Stomach smooth muscle (tissue), 2 donors: ENCODE results near the gene C19orf47.
A peak's percentile ranks its signal among the peaks of the same experiment; 100 is the strongest.

ENCODE experiments used
- H3K27ac ChIP-seq: one replicate; pipeline ENCODE4 v1.7.0; 2013; ENCODE audit warnings: mild to moderate bottlenecking, low read length, inconsistent platforms
- H3K27me3 ChIP-seq, 2 donors: one replicate each; pipeline ENCODE4 v1.7.0; 2013; ENCODE audit warnings: low read length in 2 of 2; ENCODE audit not compliant: insufficient read depth in 2 of 2, control insufficient read depth in 1 of 2
- H3K36me3 ChIP-seq, 2 donors: one replicate each; pipeline ENCODE4 v1.7.0; 2013; ENCODE audit warnings: low read length in 2 of 2; ENCODE audit not compliant: control insufficient read depth in 2 of 2, insufficient read depth in 2 of 2
- H3K4me1 ChIP-seq: one replicate; pipeline ENCODE4 v1.7.0; 2013; ENCODE audit warnings: low read length; ENCODE audit not compliant: control insufficient read depth, insufficient read depth
- H3K4me3 ChIP-seq, 2 donors: one replicate each; pipeline ENCODE4 v1.7.0; 2013; ENCODE audit warnings: low read length in 2 of 2
- H3K9ac ChIP-seq, 2 donors: one replicate each; pipeline ENCODE4 v1.7.0; 2013; ENCODE audit warnings: low read length in 2 of 2, mild to moderate bottlenecking in 1 of 2
- H3K9me3 ChIP-seq, 2 donors: one replicate each; pipeline ENCODE4 v1.7.0; 2013; ENCODE audit warnings: low read length in 2 of 2; ENCODE audit not compliant: control insufficient read depth in 2 of 2
- donor health status: healthy.
- donor health status: Pancreatic carcinoma.

The C19orf47 gene

DNA sequence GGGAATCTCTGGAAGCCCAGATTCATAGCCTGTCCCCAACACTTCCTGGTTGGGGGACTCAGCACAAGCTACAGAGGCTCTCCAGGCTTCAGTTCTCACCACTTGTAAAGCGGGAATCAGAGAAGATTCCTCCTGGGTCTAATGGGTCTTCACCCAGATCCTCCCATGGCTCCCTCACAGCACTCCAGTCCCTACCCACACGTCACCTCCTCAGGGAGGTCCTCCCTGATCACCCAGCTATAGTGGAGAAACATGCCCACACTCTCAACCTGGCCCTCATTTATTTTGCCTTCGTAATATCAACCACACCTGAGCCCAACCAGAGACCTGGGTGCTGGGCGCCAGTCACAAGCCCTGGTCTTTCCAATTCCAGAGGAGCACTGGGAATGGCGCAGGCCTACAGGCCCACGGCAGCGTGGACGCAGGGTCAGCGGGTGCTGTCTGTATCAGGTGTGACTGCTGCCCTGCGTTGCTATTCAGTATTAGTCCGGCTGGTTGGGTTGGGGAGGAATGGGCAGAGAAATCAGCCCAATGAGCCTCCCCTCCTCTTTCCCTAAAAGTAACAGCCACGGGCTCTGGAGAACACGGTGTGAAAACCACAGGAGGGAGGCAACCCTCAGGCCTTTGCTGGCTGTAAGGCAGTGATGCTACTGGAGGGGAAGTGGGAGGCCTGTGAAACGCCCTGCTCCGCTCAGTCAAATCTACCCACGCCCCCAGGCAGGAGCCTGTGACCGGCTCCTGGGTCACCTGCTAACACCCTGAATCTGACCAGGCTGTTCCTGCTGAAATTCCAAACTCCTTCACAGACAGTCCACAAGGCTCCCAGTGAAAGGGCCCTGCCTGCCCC is 68.2 kb downstream of the C19orf47 start:
- Histone ChIP-seq H3K27me3 (no peaks in the 10 kb centered on the region), H3K9me3 (no peaks in the 10 kb centered on the region), H3K4me3 (peak overlapping the region in 1 of 2 donors; percentile 64), H3K9ac (peak overlapping the region; percentile 36 to 69), H3K36me3 (peaks cover 0 to 5% of the 10 kb centered on the region in 2 donors), H3K4me1 (peaks cover 69% of the 10 kb centered on the region), H3K27ac (peak overlapping the region; percentile 60)

DNA sequence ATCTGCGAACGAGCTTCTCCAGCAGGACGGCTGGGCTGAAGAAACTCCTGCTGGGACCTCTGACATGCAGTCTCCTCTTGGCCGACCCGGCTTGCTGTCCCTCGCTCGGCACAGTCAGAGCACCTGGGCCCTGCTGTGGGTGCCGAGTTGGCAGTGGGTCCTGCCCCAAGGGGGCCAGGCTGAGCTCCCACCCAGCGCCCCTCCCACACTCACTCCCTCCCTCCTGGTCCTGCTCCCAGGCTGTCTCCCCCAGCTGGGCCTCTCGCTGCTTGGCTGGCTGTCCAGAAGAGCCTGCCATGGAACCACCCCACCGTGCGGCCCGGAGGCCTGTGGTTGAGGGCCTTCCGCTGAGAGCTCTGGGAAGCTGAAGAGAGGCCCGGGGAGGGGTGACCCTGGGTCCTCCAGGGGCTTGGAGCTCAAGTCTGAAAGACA is 69.1 kb downstream of the C19orf47 start:
- Histone ChIP-seq H3K4me3 (peak overlapping the region; percentile 29 to 64), H3K27ac (peak overlapping the region; percentile 60), H3K9me3 (no peaks in the 10 kb centered on the region), H3K4me1 (peaks cover 74% of the 10 kb centered on the region), H3K27me3 (no peaks in the 10 kb centered on the region), H3K36me3 (peaks cover 0 to 5% of the 10 kb centered on the region in 2 donors), H3K9ac (peak overlapping the region; percentile 36 to 69)

DNA sequence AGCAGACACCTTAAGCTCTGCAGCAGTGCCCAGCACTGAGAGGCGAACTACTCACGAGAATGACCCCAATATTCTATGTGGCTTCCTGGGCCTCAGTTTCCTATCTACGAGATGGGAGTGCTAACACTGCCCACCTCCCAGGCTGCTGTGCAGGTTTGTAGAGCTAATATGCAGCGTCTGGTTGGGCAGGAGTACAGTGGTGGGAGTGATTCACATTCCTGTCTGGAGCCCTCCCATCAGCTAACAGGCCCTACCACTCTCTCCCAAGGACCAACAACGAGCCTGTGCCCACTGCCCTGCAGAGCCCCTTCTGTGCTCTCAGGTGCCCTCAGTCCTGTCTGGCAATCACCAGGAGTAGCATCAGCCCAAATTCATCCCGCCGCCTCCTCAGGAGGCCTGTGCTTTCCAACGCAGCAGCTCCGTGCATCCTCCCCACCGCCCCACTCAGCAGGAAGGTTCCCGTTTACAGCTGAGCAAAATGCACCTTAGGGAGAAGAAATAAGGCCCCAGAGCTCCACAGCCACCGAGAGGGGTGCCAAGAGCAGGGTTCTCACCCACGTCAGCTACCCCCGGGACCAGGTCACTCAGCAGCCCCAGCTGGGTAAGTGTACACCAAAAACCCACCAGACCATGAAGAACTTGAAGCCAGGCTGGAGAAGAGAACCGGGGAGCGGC is 69.7 kb downstream of the C19orf47 start:
- peak overlapping the region; percentile 60 for H3K27ac ChIP-seq
- no peaks in the 10 kb centered on the region for H3K27me3 ChIP-seq
- H3K9me3 ChIP-seq, result no peaks in the 10 kb centered on the region
- H3K4me1 ChIP-seq, result peaks cover 73% of the 10 kb centered on the region
- peak overlapping the region; percentile 5 to 64 for H3K4me3 ChIP-seq
- H3K9ac ChIP-seq, result peak overlapping the region; percentile 19 to 66
- peaks cover 0 to 5% of the 10 kb centered on the region in 2 donors for H3K36me3 ChIP-seq

DNA sequence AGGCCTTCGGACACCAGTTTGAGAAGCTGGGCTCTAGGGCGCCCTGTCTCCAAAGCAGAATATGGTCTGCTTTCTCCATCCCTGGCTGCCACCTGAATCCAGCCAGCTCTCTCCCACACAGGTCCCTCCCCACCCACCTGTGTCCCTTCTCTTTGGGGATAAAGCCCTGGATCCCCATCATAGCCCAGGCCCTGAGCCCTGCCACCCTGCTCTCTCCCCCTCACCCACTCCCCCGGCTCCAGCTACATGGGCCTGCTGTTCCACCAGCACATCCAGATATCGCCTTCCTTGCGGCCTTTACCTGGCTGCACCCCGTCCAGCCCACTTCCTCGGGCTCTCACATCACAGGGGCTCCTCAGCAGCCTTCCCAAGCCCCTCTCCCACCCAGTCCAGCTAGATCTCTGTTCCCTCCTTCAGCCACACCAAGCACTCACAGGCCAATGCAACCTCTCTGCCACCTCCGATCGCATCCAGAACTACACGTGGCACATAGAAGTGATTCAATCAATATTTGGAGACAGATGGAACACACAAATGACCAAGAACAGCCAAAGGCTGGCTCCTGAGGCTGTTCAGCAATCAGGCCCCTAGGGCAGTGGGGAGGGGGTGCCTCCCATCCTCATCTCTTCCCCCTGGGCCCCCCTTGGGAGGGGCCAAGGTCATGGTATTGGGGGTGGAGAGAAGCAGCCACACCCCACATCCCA is 70.7 kb downstream of the C19orf47 start:
- Histone ChIP-seq H3K4me3 (no peak overlapping the region), H3K27ac (no peak overlapping the region), H3K9me3 (no peaks in the 10 kb centered on the region), H3K27me3 (no peaks in the 10 kb centered on the region), H3K4me1 (peaks cover 66% of the 10 kb centered on the region), H3K9ac (no peak overlapping the region), H3K36me3 (peaks cover 0 to 5% of the 10 kb centered on the region in 2 donors)

DNA sequence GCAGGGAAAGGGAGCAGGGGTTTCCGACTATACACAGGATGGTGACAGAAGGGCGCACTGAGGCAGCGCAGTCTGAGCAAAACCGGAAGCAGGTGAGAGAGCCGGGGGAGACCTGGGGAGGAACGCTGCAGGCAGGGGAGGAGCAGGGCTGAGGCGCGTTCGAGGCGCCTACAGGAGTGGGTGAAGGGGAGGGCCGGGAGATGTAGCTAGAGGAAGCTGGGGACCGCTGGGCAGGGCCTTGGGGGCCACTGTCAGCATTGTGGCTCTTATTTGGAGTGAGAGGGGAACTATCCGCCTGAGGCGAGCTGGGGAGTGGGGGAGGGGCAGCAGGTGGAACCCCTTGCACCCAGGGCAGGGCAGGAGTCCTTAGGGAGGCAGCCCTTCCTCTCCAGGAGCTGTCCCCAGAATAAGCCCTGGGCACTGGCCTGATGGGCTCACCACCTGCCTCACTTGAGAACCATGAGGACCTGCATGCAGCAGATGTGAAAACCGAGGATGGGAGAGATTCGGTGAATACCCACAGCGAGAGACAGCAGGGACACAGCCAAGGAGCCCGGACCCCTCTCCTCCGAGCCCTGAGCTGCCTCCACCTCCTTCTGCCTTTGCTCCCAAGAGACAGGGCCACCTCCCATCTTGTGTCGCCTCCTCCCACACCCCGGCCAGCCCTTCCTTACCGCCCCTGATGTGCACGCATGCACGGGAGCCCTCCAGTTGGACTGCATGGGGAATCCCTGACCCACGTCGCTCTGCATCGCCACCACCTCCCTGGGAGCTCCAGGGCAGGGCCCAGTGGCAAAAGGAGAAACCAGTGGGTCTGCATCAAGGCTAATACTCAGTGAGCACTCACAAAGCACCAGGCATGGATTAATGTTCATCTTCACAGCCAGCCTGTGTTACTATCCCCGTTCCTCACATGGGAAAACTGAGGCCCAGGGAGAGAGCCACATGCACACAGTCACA is 73.3 kb downstream of the C19orf47 start:
- H3K9ac ChIP-seq, result no peak overlapping the region
- H3K36me3 ChIP-seq, result peaks cover 0 to 4% of the 10 kb centered on the region in 2 donors
- H3K4me3 ChIP-seq, result peak overlapping the region in 1 of 2 donors; percentile 8
- peaks cover 42% of the 10 kb centered on the region for H3K4me1 ChIP-seq
- no peaks in the 10 kb centered on the region for H3K27me3 ChIP-seq
- no peak overlapping the region for H3K27ac ChIP-seq
- H3K9me3 ChIP-seq, result no peaks in the 10 kb centered on the region

DNA sequence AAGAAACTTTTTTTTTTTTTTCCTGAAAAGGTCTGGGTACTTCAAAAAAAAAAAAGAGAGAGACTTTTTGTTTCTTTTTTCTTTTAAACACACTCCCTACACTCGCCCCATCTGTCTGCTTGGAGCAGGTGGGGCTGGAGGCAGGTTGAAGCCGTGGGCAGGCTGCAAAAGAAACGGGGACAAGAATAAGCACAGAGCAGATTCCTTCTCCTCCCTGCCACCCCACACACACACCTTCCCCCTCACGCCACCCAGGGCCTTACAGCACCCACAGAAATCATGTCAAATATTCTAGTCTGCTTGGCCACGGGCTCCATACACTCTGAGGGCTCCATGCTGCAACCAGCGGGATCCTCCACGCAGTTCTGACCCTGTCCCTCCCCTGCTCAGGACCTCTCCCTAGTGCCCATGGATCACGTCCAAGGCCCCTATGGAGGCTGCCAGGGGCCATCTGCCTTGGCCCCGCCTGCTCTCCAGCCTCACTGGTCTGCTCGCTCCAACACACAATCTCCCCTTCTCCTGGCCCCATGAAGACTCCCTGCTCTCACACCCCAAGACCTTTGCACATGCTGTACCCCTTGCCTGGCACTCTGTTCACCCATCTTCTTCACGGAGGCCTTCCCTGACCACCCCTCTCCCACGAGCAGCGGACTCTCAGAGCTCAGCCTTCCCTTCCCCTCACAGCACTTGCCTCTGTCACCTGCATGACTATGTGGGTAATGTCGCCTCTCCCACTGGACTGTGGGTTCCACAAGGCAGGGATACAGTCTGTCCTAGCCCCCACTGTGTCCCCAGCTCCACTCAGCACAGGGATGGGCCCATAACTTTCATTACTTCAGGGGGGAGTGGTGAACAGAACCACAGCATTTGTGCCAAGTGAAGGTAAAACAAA is 74.5 kb downstream of the C19orf47 start:
- Histone ChIP-seq H3K9me3 (no peaks in the 10 kb centered on the region), H3K4me1 (peaks cover 30% of the 10 kb centered on the region)

DNA sequence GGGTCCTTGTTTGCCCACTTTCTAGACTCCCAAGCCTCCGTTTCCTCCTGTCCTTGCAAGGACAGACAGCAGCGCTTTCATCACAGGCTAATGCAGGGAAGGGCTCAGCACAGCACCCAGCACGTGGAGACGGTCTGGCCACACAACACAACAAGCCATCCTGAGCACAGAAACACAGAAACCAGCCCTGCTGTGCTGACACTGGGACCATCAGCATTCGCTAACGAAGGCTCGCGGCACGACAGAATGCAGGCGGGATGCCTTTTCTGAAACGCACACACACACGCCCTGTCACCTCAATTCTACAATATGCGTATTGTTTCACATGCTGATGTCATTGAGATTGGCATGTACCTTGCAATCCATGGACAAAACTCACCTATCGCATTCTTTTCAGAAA is 75.9 kb downstream of the C19orf47 start:
- no peak overlapping the region for H3K4me3 ChIP-seq
- H3K36me3 ChIP-seq, result peaks cover 0 to 8% of the 10 kb centered on the region in 2 donors
- H3K27me3 ChIP-seq, result no peaks in the 10 kb centered on the region
- no peaks in the 10 kb centered on the region for H3K9me3 ChIP-seq
- H3K27ac ChIP-seq, result no peak overlapping the region
- H3K9ac ChIP-seq, result no peak overlapping the region
- peaks cover 26% of the 10 kb centered on the region for H3K4me1 ChIP-seq

More for the DNA sequence above, 74.5 kb downstream of the C19orf47 start:
- H3K9ac ChIP-seq, result peak overlapping the region in 1 of 2 donors; percentile 55
- H3K36me3 ChIP-seq, result peaks cover 0 to 4% of the 10 kb centered on the region in 2 donors
- H3K27ac ChIP-seq, result no peak overlapping the region
- H3K4me3 ChIP-seq, result no peak overlapping the region
- H3K27me3 ChIP-seq, result no peaks in the 10 kb centered on the region

DNA sequence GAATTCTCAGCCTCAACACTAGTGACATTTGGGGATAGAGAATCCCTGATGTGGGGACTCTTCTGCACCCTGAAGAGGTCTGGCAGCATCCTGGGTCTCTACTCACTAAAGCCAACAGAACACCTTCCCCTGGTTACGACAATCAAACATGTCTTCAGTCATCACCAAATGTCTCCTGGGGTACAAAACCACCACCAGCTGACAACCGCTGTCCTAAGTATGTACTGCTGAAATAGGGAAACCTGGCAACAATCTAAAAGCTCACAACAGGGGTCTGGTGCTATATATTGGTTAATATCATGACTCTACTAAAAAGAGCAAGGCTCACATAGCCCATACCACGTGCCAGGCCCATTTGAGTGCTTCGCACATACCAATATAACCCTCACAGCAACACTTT is 76.5 kb downstream of the C19orf47 start:
- Histone ChIP-seq H3K4me1 (peaks cover 30% of the 10 kb centered on the region), H3K27ac (no peak overlapping the region), H3K27me3 (no peaks in the 10 kb centered on the region), H3K36me3 (peaks cover 0 to 8% of the 10 kb centered on the region in 2 donors), H3K4me3 (no peak overlapping the region), H3K9me3 (no peaks in the 10 kb centered on the region), H3K9ac (no peak overlapping the region)

DNA sequence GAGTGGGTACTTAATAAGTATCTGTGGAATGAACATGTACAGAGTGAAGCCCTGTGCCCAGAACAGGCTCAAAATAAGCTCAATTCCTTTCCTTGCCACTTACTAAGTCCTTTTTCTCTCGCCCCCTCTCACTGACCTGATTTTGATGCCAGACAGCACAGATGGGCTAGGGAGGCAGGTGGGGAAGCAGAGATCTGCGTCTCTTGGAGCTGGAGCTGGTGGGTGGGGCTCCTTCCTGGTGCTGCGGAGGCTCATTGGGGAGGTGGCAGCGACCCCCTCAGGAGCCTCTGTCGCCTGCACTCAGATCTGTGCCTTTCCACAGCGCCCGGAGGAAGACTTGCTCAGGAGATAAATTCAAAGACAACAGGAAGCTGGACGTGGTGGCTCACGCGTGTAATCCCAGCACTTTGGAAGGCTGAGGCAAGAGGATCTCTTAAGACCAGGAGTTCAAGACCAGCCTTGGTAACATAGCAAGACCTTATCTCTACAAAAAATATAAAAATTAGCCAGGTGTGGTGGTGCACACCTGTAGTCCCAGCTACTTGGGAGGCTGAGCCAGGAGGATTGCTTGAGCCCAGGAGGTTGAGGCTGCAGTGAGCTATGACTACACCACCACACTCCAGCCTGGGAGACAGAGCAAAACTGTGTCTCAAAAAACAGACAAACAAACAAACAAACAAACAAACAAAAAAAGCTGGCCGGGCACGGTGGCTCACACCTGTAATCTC is 77.7 kb downstream of the C19orf47 start:
- H3K27me3 ChIP-seq, result no peaks in the 10 kb centered on the region
- no peak overlapping the region for H3K27ac ChIP-seq
- H3K4me1 ChIP-seq, result peaks cover 38% of the 10 kb centered on the region
- no peaks in the 10 kb centered on the region for H3K9me3 ChIP-seq
- no peak overlapping the region for H3K9ac ChIP-seq
- peaks cover 0 to 8% of the 10 kb centered on the region in 2 donors for H3K36me3 ChIP-seq
- no peak overlapping the region for H3K4me3 ChIP-seq
